Measurements from ENCODE around the gene CHP1. TPM values are rescaled to one million over a fixed set of nuclear protein-coding genes. Genes with fewer than 3 reads are reported as not detected.
"Not testable (repeated sequence)": the region's sequence is repeated elsewhere in the genome, so short reads cannot be mapped to it uniquely, and the experiment has no call there.

CHP1 gene
- total and polyA plus RNA-seq, 7 experiments from 2014 or later, result 11.0 to 70.6 (median 21.1) TPM

- Histone ChIP-seq H3K4me3 (ENCODE audit: low read length) (no peak overlapping the region), H3K27ac (ENCODE audit: low read depth, low read length) (no peak overlapping the region), H3K27me3 (ENCODE audit: control insufficient read depth in 2 of 2, insufficient read depth in 2 of 2, low read length in 2 of 2) (no peaks in the 10 kb centered on the region), H3K4me1 (ENCODE audit: control insufficient read depth in 2 of 2, insufficient read depth in 2 of 2, low read length in 2 of 2) (peaks cover 13 to 24% of the 10 kb centered on the region in 2 donors), H3K36me3 (ENCODE audit: control insufficient read depth in 2 of 3, insufficient read depth in 3 of 3, low read length in 3 of 3) (peaks cover 10 to 39% (median 16%) of the 10 kb centered on the region in 3 experiments), H3K9me3 (ENCODE audit: control insufficient read depth in 2 of 3, low read length in 3 of 3) (no peaks in the 10 kb centered on the region)
- POLR2A ChIA-PET, result no interaction called here
- no peaks in the 10 kb centered on the region for H3K27me3 Mint-ChIP-seq
- CTCF ChIA-PET, result interaction anchor here (0.7 kb wide), 1 partner anchor 360 kb away, joined by 3 read pairs; no protein-coding TSS in a partner anchor
- peaks cover 10 to 39% (median 28%) of the 10 kb centered on the region in 5 donors for H3K36me3 Mint-ChIP-seq
- no peak for DNase-seq
- H3K4me3 Mint-ChIP-seq, result no peak overlapping the region
- ATAC-seq, result no peak
- no peak overlapping the region for H3K27ac Mint-ChIP-seq
- H3K4me1 Mint-ChIP-seq, result peaks cover 22 to 57% (median 40%) of the 10 kb centered on the region in 7 donors
- H3K9me3 Mint-ChIP-seq, result peaks cover 0 to 5% (median 0%) of the 10 kb centered on the region in 11 donors
- intact Hi-C loops (cut with micrococcal nuclease), result loop anchor here in 1 of 2 donors (10.0 kb wide), 1 partner anchor 985 kb away; the partner anchor contains the start of genes GANC and TMEM87A
Measured at GRCh38 chr15:41289953-41290352, 58.9 kb downstream of the CHP1 start.

GRCh38 chr15:41291065-41291631 lies 60.1 kb downstream of the CHP1 start:
- ATAC-seq, result peak; percentile 88
- ChIA-PET CTCF (no interaction called here), POLR2A (no interaction called here)
- intact Hi-C loops (cut with micrococcal nuclease), result no loop called here
- H3K27ac ChIP-seq (ENCODE audit: low read depth, low read length), result no peak overlapping the region
- H3K27ac Mint-ChIP-seq, result peak overlapping the region in 1 of 9 donors; percentile 8
- H3K4me1 ChIP-seq (ENCODE audit: control insufficient read depth in 2 of 2, insufficient read depth in 2 of 2, low read length in 2 of 2), result peaks cover 4 to 16% of the 10 kb centered on the region in 2 donors
- no peaks in the 10 kb centered on the region for H3K27me3 ChIP-seq (ENCODE audit: control insufficient read depth in 2 of 2, insufficient read depth in 2 of 2, low read length in 2 of 2)
- no peaks in the 10 kb centered on the region for H3K9me3 Mint-ChIP-seq
- H3K36me3 ChIP-seq (ENCODE audit: control insufficient read depth in 2 of 3, insufficient read depth in 3 of 3, low read length in 3 of 3), result peaks cover 10 to 43% (median 16%) of the 10 kb centered on the region in 3 experiments
- no peak overlapping the region for H3K4me3 Mint-ChIP-seq
- no peak for DNase-seq
- peaks cover 4 to 32% (median 18%) of the 10 kb centered on the region in 5 donors for H3K36me3 Mint-ChIP-seq
- no peak overlapping the region for H3K4me3 ChIP-seq (ENCODE audit: low read length)
- H3K4me1 Mint-ChIP-seq, result peaks cover 19 to 49% (median 38%) of the 10 kb centered on the region in 7 donors
- H3K27me3 Mint-ChIP-seq, result no peaks in the 10 kb centered on the region
- H3K9me3 ChIP-seq (ENCODE audit: control insufficient read depth in 2 of 3, low read length in 3 of 3), result no peaks in the 10 kb centered on the region

GRCh38 chr15:41292521-41292920 lies 61.5 kb downstream of the CHP1 start:
- peaks cover 9 to 38% (median 10%) of the 10 kb centered on the region in 3 experiments for H3K36me3 ChIP-seq (ENCODE audit: control insufficient read depth in 2 of 3, insufficient read depth in 3 of 3, low read length in 3 of 3)
- peaks cover 12 to 41% (median 28%) of the 10 kb centered on the region in 7 donors for H3K4me1 Mint-ChIP-seq
- POLR2A ChIA-PET, result interaction anchor here (1.6 kb wide), 1 partner anchor 9 kb away, joined by 4 read pairs; no protein-coding TSS in a partner anchor
- H3K4me3 ChIP-seq (ENCODE audit: low read length), result no peak overlapping the region
- H3K9me3 Mint-ChIP-seq, result no peaks in the 10 kb centered on the region
- H3K4me3 Mint-ChIP-seq, result no peak overlapping the region
- DNase-seq (no peak), ATAC-seq (no peak)
- CTCF ChIA-PET, result no interaction called here
- no peaks in the 10 kb centered on the region for H3K27me3 ChIP-seq (ENCODE audit: control insufficient read depth in 2 of 2, insufficient read depth in 2 of 2, low read length in 2 of 2)
- H3K9me3 ChIP-seq (ENCODE audit: control insufficient read depth in 2 of 3, low read length in 3 of 3), result no peaks in the 10 kb centered on the region
- H3K36me3 Mint-ChIP-seq, result peaks cover under 1 to 22% (median 11%) of the 10 kb centered on the region in 5 donors
- H3K27ac Mint-ChIP-seq, result peak overlapping the region in 2 of 9 donors; percentile 12 to 46
- no peak overlapping the region for H3K27ac ChIP-seq (ENCODE audit: low read depth, low read length)
- no peaks in the 10 kb centered on the region for H3K27me3 Mint-ChIP-seq
- H3K4me1 ChIP-seq (ENCODE audit: control insufficient read depth in 2 of 2, insufficient read depth in 2 of 2, low read length in 2 of 2), result peaks cover 4% of the 10 kb centered on the region in 2 donors
- intact Hi-C loops (cut with micrococcal nuclease), result no loop called here

- DNase-seq; H3K27ac ChIP-seq (ENCODE audit: low read depth, low read length); H3K9me3 ChIP-seq (ENCODE audit: control insufficient read depth in 2 of 3, low read length in 3 of 3); CTCF ChIA-PET; H3K27me3 Mint-ChIP-seq; H3K9me3 Mint-ChIP-seq; ATAC-seq; H3K4me3 Mint-ChIP-seq; intact Hi-C loops (cut with micrococcal nuclease); H3K27me3 ChIP-seq (ENCODE audit: control insufficient read depth in 2 of 2, insufficient read depth in 2 of 2, low read length in 2 of 2); H3K4me1 ChIP-seq (ENCODE audit: control insufficient read depth in 2 of 2, insufficient read depth in 2 of 2, low read length in 2 of 2); H3K4me3 ChIP-seq (ENCODE audit: low read length); POLR2A ChIA-PET: not testable (repeated sequence)
- peaks cover 0 to 27% (median 15%) of the 10 kb centered on the region in 7 donors for H3K4me1 Mint-ChIP-seq
- H3K36me3 ChIP-seq (ENCODE audit: control insufficient read depth in 2 of 3, insufficient read depth in 3 of 3, low read length in 3 of 3), result peaks cover 0 to 19% (median 3%) of the 10 kb centered on the region in 3 experiments
- H3K27ac Mint-ChIP-seq, result peak overlapping the region in 5 of 9 donors; percentile 33 to 53 (median 49)
- H3K36me3 Mint-ChIP-seq, result peaks cover 7 to 24% (median 12%) of the 10 kb centered on the region in 5 donors
Measured at GRCh38 chr15:41301139-41301538, 70.1 kb downstream of the CHP1 start.

- no peaks in the 10 kb centered on the region for H3K9me3 ChIP-seq (ENCODE audit: control insufficient read depth in 2 of 3, low read length in 3 of 3)
- H3K27ac Mint-ChIP-seq, result peak overlapping the region in 3 of 9 donors; percentile 33 to 51 (median 49)
- peaks cover 7 to 24% (median 12%) of the 10 kb centered on the region in 5 donors for H3K36me3 Mint-ChIP-seq
- no peak overlapping the region for H3K4me3 ChIP-seq (ENCODE audit: low read length)
- H3K36me3 ChIP-seq (ENCODE audit: control insufficient read depth in 2 of 3, insufficient read depth in 3 of 3, low read length in 3 of 3), result peaks cover 0 to 19% (median 3%) of the 10 kb centered on the region in 3 experiments
- no peaks in the 10 kb centered on the region for H3K27me3 ChIP-seq (ENCODE audit: control insufficient read depth in 2 of 2, insufficient read depth in 2 of 2, low read length in 2 of 2)
- H3K4me3 Mint-ChIP-seq, result no peak overlapping the region
- no peak for DNase-seq
- H3K27ac ChIP-seq (ENCODE audit: low read depth, low read length), result no peak overlapping the region
- peaks cover 0 to 27% (median 15%) of the 10 kb centered on the region in 7 donors for H3K4me1 Mint-ChIP-seq
- ChIA-PET CTCF (no interaction called here), POLR2A (no interaction called here)
- H3K4me1 ChIP-seq (ENCODE audit: control insufficient read depth in 2 of 2, insufficient read depth in 2 of 2, low read length in 2 of 2), result no peaks in the 10 kb centered on the region
- no peaks in the 10 kb centered on the region for H3K9me3 Mint-ChIP-seq
- H3K27me3 Mint-ChIP-seq, result no peaks in the 10 kb centered on the region
- ATAC-seq, result no peak
- intact Hi-C loops (cut with micrococcal nuclease), result no loop called here
Measured at GRCh38 chr15:41301587-41301986, 70.5 kb downstream of the CHP1 start.

GRCh38 chr15:41304149-41304770 lies 73.2 kb downstream of the CHP1 start:
- no peak overlapping the region for H3K4me3 ChIP-seq (ENCODE audit: low read length)
- peaks cover 0 to 3% (median 0%) of the 10 kb centered on the region in 3 experiments for H3K36me3 ChIP-seq (ENCODE audit: control insufficient read depth in 2 of 3, insufficient read depth in 3 of 3, low read length in 3 of 3)
- H3K9me3 ChIP-seq (ENCODE audit: control insufficient read depth in 2 of 3, low read length in 3 of 3), result no peaks in the 10 kb centered on the region
- no peak for DNase-seq
- H3K4me1 Mint-ChIP-seq, result peaks cover 2 to 28% (median 15%) of the 10 kb centered on the region in 7 donors
- H3K27me3 ChIP-seq (ENCODE audit: control insufficient read depth in 2 of 2, insufficient read depth in 2 of 2, low read length in 2 of 2), result no peaks in the 10 kb centered on the region
- no peak for ATAC-seq
- intact Hi-C loops (cut with micrococcal nuclease), result no loop called here
- H3K27ac Mint-ChIP-seq, result peak overlapping the region in 2 of 9 donors; percentile 11 to 30
- CTCF ChIA-PET, result interaction anchor here (0.7 kb wide), 1 partner anchor 51 kb away, joined by 4 read pairs; no protein-coding TSS in a partner anchor
- H3K27ac ChIP-seq (ENCODE audit: low read depth, low read length), result no peak overlapping the region
- POLR2A ChIA-PET, result no interaction called here
- H3K36me3 Mint-ChIP-seq, result peaks cover 0 to 21% (median 6%) of the 10 kb centered on the region in 5 donors
- no peak overlapping the region for H3K4me3 Mint-ChIP-seq
- H3K4me1 ChIP-seq (ENCODE audit: control insufficient read depth in 2 of 2, insufficient read depth in 2 of 2, low read length in 2 of 2), result no peaks in the 10 kb centered on the region
- H3K9me3 Mint-ChIP-seq, result no peaks in the 10 kb centered on the region
- no peaks in the 10 kb centered on the region for H3K27me3 Mint-ChIP-seq

All from naive thymus-derived CD4-positive, alpha-beta T cell (primary cell).